NCI-H2196 treated with DMSO at 0.1 percent for 48 hours (cell line): ENCODE data around the gene SIL1.

ENCODE experiments used
- DNase-seq: peaks from one replicate; lab custom pipeline; 2025; ENCODE audit not compliant: unreplicated experiment; lab: John Stamatoyannopoulos, UW

The SIL1 gene

GRCh38 chr5:138948471-138949222, 249.5 kb downstream of the SIL1 start:
- DNase-seq: no peak

GRCh38 chr5:138947780-138948179, 250.4 kb downstream of the SIL1 start:
- no peak for DNase-seq

- no peak for DNase-seq
Observed at GRCh38 chr5:138946831-138947560, 251.2 kb downstream of the SIL1 start.

- no peak for DNase-seq
Observed at GRCh38 chr5:138946241-138946623, 251.9 kb downstream of the SIL1 start.

GRCh38 chr5:138945421-138946240, 252.5 kb downstream of the SIL1 start:
- DNase-seq: no peak

GRCh38 chr5:138944527-138945322, 253.4 kb downstream of the SIL1 start:
- DNase-seq: no peak

- no peak for DNase-seq
Observed at GRCh38 chr5:138943599-138944173, 254.5 kb downstream of the SIL1 start.

GRCh38 chr5:138942861-138943260, 255.3 kb downstream of the SIL1 start:
- no peak for DNase-seq

GRCh38 chr5:138942066-138942465, 256.1 kb downstream of the SIL1 start:
- no peak for DNase-seq

- no peak for DNase-seq
Observed at GRCh38 chr5:138938526-138938925, 259.6 kb downstream of the SIL1 start.

- no peak for DNase-seq
Observed at GRCh38 chr5:138937392-138938387, 260.5 kb downstream of the SIL1 start.

- no peak for DNase-seq
Observed at GRCh38 chr5:138936968-138937345, 261.2 kb downstream of the SIL1 start.

GRCh38 chr5:138936225-138936967, 261.8 kb downstream of the SIL1 start:
- no peak for DNase-seq

- no peak for DNase-seq
Observed at GRCh38 chr5:138935466-138935865, 262.7 kb downstream of the SIL1 start.

- no peak for DNase-seq
Observed at GRCh38 chr5:138934971-138935370, 263.2 kb downstream of the SIL1 start.

- no peak for DNase-seq
Observed at GRCh38 chr5:138933522-138934290, 264.5 kb downstream of the SIL1 start.

- DNase-seq: no peak
Observed at GRCh38 chr5:138932171-138932810, 265.9 kb downstream of the SIL1 start.
